Raji (cell line): Measurements from ENCODE around the gene CCDC116.

Source experiments
- POLR2A ChIP-seq: IDR thresholded peaks from 2 replicates; pipeline ENCODE4 v1.6.1; 2011; ENCODE audit warnings: low read depth, low read length, control low read depth; ENCODE audit not compliant: insufficient read depth

The CCDC116 gene

DNA sequence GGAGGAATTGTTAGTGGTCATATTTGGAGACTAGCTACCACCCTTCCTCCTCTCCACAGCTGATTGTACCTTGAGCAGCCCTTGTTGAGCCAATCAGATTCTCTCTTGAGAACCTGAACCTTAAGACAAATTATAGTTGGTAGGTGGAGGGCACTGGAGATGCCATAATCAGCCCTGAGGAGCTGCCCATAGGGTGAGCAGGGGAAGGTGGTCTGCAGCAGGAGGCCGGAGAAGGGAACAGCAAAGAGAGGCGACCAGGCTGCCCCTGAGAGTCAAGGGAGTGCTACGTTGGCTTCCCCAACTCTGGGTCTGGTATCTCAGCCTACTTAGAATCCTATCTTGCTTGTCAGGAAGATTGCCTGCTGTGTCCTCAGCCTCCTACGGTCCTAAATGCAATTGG, 6.8 kb downstream of the CCDC116 start:
- TF ChIP-seq POLR2A = no peak

DNA sequence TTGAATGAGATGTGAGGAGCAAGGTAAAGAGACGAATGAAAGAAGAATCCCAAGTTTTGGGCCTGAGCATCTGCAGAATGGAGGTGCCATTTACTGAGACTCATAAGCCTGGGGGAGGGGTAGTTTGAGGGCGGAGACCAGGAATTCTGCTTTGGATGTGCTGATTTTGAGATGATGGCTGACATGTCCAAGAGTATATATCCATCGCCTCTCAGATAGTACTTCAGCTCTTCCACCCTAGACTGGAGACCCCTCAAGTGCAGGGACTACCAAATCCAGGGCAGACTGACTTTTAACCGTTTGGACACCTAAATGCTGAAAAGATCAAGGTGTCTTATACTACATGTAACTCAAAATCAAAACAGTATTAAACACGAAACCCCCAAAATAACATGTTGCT, 8.2 kb downstream of the CCDC116 start:
- no peak for TF ChIP-seq POLR2A

DNA sequence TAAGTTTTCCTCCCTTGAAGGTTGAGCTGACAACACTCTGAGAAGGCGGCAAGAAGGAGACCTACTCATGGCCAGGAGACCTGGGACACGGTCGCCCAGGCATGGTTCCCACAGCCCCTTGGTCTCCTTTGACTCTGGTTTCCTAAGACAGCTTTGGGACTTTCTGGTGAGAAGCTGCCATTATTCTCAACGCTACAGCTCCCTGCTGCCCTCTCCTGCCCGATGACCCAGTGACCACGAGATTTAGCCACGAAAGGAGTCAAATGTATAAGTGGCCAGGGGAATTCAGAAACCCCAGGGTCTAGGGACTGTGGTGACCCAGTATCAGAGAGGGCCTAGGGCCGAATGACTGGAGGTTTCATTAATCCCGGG, 8.8 kb downstream of the CCDC116 start:
- no peak for TF ChIP-seq POLR2A

DNA sequence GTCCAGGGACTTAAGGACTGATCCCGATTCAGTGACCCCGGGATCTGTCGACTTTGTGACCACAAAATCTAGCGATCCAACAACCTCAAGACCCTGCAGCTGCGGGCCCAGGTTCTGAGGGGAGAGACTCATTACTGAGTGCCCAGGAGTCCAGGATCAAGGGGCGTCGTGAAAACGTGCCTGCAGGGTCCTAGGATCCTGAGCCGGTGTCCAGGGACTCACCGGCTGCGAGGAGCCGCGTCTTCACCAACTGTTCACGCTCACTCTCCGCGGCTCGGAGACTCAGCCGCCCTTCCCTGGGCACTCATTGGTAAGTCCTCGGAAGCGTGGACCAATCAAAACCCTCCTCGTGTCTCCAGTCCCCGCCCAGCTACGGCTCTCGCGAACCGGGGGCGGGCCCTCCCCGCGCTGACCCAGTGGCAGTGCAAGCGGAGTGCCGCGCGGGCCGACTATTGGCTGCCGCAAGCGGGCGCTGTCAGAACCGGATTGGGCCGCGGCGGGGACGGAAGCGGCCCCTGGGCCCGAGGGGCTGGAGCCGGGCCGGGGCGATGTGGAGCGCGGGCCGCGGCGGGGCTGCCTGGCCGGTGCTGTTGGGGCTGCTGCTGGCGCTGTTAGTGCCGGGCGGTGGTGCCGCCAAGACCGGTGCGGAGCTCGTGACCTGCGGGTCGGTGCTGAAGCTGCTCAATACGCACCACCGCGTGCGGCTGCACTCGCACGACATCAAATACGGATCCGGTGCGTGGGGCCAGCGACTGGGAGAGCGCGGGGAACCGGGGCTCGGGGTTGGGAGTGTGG, 9.4 kb downstream of the CCDC116 start, which contains the start of gene SDF2L1:
Gene SDF2L1 (plus strand): TSS at position 514 of the 795 bp plus-strand sequence. CDS start 35 bp downstream, at position 549.
- peak; percentile 94 for TF ChIP-seq POLR2A

DNA sequence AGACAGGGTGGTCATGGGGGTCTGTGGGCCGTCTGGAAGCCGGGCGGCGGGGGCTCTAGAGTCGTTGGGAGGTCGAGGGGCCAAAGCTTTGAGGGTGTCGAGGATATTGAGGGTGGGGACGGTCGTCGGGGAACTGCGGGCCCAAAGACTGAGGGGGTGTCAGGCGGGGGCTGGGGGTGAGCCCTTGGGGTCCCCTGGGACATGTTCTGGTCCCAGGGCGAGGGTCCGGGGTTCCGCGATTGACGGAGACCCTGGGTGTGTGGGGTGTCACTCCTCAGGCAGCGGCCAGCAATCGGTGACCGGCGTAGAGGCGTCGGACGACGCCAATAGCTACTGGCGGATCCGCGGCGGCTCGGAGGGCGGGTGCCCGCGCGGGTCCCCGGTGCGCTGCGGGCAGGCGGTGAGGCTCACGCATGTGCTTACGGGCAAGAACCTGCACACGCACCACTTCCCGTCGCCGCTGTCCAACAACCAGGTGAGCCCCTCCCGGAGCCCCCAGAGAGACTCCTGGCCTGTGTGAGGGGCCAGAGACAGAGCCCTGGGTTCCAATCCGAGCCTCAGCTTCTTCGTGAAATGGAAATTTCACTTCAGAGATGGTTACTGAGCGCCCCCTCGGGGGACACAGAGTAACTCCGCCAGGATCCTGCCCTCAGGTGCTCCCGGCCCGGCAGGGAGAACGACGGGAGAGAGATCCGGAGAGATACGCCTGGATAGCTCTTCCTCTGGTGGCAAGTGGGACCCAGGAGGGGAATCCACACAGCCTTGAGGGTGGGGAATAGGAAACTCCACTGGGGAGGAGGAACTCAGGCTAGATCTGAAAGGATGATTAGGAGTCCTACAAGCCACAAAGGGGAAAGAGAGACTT, 10.3 kb downstream of the CCDC116 start:
- peak; percentile 18; the same call in 1 of the 2 replicates for TF ChIP-seq POLR2A

DNA sequence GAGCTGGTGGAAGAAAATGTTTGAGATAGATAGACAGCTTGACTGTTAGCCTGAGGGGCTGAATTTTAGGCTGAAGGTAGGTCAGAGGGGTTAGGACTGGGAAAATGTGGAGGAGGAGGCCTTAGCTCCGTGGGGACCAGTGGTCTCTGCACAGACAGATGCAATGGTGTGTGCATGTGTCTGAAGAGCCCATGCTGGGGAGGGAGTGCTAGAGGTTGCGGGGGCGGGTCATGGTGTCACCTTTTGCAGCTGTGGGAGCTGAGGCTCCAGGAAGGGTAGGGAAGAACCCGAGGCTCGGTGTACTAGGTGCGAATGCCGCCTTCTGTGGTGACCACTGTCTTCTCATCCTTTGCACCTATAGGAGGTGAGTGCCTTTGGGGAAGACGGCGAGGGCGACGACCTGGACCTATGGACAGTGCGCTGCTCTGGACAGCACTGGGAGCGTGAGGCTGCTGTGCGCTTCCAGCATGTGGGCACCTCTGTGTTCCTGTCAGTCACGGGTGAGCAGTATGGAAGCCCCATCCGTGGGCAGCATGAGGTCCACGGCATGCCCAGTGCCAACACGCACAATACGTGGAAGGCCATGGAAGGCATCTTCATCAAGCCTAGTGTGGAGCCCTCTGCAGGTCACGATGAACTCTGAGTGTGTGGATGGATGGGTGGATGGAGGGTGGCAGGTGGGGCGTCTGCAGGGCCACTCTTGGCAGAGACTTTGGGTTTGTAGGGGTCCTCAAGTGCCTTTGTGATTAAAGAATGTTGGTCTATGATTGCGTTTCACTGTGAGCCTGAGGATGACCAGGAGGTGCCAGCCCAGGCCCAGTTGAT, 11.2 kb downstream of the CCDC116 start:
- TF ChIP-seq POLR2A = no peak

DNA sequence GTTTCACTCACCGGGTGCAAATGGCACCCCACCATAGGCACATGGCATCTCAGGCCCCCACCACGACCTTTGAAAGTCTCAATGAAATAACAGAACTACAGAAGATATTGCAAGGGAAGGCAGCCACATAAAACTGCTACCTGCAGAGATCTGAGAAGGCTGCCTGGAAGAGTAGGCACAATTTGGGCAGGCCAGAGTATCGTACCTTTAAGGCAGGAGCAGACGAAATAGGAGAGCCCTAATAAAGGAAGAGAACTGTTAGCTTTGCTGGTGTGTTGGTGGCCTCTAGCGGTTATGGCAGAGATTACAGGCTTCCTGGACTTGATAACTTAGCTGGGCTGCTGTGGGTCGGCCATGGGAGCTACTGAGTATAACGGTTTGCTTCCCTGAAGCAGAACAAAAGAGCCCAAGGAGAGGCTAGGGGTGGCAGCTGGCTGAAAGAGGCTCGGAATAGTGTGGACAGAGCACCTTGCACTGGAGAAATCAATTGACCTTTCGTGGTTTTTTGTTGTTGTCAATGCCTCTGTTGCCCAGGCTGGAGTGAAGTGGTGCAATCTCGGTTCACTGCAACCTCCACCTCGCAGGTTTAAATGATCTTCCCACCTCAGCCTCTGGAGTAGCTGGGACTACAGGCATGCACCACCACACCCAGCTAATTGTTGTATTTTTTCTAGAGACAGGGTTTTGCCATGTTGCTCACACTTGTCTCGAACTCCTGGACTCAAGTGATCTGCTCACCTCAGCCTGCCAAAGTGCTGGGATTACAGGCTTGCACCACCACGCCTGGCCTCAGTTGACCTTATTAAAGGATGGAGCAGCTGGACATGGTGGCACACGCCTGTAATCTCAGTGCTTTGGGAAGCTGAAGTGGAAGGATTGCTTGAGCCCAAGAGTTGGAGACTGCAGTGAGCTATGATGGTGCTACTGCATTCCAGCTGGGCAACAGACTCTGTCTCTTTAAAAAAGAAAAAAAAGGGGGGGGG, 14.3 kb downstream of the CCDC116 start:
- TF ChIP-seq POLR2A = no peak

DNA sequence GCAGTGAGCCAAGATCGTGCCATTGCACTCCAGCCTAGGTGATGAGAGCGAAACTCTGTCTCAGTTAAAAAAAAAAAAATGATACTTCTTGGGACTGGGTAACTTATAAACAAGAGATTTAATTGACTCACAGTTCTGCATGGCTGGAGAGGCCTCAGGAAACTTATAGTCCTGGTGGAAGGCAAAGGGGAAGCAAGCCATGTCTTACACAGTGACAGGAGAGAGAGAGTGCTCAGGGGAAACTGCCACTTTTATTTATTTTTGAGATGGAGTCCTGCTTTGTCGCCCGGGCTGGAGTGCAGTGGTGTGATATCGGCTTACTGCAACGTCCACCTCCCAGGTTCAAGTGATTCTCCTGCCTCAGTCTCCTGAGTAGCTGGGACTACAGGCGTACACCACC, 17.7 kb downstream of the CCDC116 start:
- TF ChIP-seq POLR2A = no peak

DNA sequence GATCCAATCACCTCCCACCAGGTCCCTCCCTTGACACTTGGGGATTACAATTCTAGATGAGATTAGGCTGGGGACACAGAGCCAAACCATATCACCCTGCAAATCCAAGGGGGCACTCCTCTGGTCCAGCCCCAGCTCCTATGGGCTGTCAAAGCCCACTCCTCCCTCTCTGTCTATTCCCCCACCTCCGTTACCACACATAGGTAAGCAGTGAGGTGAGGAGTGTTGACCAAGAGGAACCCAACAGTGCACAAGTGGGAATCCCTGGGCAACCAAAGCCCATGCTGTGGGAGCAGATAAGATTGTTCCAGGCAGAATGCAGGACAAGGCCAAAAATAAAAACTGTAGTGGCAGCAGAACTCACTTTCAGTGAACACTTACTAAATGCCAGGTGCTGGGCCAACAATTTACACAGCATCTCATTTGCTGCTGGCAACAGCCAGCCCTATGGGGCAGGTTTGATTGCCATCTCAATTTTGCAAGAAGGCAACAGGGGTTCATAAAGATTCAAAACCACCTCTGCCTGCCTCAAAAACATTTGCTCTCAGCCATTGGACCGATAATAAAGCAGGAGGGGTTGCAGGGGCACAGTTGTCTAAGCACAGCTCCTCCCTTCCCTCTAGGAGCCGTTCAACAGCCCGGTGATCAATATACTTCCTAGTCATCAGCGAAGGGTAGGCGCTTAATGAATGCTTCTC, 18.4 kb downstream of the CCDC116 start:
- no peak; the same call in 1 of the 2 replicates for TF ChIP-seq POLR2A

DNA sequence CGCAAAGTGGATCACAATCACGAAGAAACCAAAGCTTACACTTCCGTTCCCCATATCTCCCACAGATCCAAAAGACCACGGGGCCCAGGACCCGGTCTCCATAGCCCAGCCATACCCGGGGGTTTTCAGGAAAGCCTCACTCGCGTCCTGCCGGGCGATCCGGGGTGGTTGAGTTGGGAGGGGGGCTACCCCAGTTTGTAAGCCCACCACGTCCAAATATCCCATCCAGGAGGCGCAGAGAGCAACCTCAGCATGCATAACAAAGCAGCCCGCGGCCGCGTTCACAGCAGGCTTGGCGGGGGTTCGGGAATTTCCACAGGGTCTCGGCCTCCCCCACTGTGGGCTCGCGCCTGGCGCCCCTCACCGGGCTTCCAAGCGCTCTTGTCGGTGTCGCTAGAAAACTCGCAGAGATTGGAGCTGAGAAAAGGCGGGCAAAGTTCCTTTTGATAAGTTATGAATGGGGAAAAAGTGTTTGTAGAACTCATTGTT, 19.0 kb downstream of the CCDC116 start:
- TF ChIP-seq POLR2A = no peak

DNA sequence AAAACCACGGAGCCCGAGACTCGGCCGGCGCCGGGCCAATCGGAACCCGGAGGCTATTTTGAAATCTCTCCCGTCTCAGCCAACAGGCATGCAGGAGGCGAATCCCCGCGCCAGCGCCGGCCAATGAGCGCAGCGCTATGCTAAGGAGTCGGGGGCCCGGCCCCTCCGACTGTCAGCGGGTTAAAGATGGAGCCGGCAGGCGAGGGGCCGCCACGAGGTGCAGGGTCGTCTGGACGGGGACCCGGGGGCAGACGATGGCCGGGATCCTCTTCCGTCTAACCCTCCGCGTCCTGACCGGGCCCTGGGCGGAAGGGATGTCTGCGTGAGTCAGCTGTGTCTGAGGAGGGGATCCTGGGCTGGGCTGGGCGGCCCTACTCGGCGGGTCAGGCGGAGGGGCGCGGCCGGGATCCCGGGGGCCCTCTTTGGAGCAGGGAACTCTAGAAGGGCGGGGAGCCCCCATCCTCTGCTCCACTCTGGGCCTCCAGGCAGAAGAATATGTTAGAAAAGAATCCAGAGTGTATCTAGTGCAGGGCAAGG, 19.5 kb downstream of the CCDC116 start:
- TF ChIP-seq POLR2A = peak; percentile 58

DNA sequence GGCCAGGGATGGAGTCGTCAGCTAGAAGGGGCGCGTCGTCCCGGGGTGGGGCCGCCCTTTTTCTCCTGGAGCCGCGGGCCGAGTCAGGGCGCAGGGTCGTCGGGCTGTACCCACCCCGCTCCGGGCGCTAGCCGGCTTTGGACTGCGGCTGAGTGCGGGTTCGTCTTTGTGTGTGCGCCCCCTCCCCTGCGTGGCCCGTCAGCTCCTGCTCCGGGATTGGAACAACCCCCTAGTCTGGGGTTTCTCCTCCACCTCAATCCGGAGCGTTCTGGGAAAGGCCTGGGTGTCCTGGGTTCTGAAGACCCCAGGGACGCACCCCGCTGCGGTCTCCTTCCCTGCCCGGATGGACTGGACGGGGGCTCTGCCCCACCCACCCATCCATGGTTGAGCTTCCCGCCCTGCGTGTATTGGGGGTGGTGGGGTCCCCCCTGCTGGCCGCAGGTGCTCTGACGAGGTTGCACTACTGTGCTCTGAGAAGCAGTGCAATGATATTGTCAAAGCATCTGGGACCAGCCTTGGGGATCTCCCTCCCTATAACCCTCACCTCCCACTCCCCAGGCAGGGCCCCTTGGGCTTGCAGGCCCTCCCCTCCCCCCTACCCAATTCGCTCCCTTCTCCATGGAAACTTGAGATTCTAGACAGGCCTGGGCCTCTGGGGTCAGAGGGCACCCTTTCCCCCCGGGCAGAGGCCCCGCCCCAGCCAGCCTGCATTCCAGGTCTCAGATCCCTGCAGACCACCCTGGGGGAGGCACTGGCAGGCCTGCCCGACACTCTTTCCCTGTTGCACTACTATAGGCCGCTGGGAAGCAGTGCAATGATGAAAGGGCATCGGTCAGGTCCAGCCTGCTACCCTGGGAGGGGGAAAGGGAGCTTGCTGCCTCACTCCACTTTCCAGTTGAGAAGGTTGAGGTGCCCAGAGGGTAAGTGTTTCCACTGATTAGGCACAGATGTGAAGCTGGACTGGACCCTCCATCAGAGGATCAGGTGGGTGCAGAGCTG, 20.3 kb downstream of the CCDC116 start:
- TF ChIP-seq POLR2A = no peak

DNA sequence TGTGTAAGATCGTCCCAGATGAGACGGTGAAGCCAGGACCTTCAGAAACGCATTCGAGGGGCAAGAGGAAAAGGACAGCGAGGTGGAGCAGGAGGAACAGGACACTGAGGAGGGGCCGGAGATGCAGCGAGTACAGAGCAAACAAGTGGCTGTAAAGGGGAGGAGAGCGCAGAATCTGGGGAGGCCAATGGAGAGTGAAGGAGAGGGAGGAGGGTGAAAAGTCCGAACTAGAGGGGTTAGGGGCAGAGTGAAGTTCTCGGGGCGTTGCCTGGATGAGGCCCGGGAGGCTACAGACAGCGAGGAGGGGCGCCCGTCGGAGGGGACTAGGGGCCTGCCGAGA, 24.4 kb downstream of the CCDC116 start:
- TF ChIP-seq POLR2A = no peak
